Fibroblast of skin of scalp (primary cell): ENCODE results near the gene OSBPL7.

Experiments used
- DNase-seq: peaks from one replicate; pipeline ENCODE4 v3.0.0-alpha.2; 2013

Gene OSBPL7

GRCh38 chr17:47763913-47764582 lies 57.5 kb downstream of the OSBPL7 start:
- DNase-seq: no peak

GRCh38 chr17:47762728-47763127 lies 58.9 kb downstream of the OSBPL7 start:
- DNase-seq: no peak

GRCh38 chr17:47760409-47761140 lies 61.0 kb downstream of the OSBPL7 start:
- no peak for DNase-seq

GRCh38 chr17:47757386-47757785 lies 64.2 kb downstream of the OSBPL7 start:
- DNase-seq: no peak
